Stimulated activated CD4-positive, alpha-beta T cell treated with anti-CD3 and anti-CD28 coated beads, Interleukin-12 subunit alpha, Interleukin-12 subunit beta, amount 100 ng/mL, for 48 hours (primary cell): ENCODE measurements around the gene C8G.
A peak's percentile ranks its signal among the peaks of the same experiment; 100 is the strongest.

Experiments
- DNase-seq, 3 donors: peaks; one replicate each; pipeline ENCODE4 v3.0.0-alpha.2; 2020; ENCODE audit warnings: low read depth in 2 of 3, low spot score in 1 of 3

The C8G gene

DNA sequence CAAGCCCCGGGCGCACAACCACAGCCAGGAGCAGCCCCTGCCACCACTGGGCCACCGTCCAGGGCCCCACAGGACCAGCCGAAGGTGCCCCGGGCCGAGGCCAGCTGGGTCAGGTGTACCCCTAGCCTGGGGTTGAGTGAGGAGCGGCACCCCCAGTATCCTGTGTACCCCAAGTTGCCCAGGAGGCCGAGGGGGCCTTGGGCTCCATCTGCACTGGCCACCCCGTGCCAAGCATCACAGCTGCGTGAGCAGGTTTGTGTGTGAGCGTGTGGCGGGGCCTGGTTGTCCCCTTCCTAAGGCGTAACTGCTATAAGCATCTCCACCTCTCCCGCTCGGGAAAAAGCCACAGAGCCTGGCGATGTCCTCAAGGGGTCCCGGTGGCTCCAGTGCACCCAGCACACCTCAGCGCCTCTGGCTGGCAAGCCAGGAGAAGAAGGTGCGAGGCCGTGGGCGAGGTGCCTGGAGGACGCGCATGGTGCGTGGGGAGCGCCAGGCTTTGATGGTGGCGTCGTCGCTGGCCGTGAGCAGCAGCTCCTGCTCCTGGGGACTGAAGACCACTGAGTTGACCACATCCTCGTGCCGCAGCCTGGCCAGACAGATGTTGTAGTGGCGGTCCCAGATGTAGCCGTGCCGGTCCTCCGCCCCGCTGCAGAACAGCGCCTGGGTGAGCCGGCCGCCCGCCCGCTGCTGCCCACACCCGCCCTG, 4.4 kb upstream of the C8G start:
- DNase-seq, result no peak

DNA sequence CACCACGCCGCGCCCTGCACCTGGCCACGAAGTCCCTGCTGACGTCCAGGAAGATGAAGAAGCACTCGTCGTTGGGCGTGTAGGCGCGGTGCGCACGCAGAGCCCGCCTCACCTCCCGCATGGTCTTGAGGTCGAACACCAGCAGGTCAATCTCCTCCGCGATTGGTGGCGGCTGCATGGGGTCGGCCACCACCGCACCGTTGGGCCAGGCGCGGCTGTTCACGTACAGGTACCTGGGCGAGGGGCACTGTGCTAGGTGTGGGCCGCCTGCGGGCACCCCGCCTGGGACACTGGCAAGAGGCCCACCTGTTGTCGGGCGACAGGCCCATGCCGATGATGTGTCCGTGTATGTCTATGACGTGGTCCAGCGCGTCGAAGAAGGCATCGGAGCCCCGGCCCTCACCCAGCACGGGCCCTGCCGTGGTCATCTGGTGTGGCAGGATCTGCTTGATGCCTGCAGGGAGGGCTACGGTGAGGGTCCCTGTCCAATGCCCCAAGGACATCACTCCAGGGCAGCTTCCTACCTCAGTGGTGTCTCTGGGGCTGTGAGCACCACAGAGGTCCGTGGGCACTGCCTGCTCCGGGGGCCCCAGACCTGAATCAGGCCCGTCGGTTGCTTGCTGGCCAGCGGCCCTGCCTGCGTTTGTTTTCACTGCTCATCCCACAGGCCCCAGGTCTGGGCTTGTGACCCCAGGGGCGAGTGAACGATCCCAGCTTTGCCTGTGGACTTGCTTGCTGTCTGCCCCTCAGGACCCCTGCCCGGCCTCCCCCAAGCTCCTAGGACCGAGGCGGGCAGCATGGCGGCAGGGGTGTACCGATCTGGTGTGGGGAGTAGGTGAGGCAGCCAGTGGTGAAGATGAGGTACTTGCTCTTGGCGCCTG, 3.6 kb upstream of the C8G start:
- no peak for DNase-seq

DNA sequence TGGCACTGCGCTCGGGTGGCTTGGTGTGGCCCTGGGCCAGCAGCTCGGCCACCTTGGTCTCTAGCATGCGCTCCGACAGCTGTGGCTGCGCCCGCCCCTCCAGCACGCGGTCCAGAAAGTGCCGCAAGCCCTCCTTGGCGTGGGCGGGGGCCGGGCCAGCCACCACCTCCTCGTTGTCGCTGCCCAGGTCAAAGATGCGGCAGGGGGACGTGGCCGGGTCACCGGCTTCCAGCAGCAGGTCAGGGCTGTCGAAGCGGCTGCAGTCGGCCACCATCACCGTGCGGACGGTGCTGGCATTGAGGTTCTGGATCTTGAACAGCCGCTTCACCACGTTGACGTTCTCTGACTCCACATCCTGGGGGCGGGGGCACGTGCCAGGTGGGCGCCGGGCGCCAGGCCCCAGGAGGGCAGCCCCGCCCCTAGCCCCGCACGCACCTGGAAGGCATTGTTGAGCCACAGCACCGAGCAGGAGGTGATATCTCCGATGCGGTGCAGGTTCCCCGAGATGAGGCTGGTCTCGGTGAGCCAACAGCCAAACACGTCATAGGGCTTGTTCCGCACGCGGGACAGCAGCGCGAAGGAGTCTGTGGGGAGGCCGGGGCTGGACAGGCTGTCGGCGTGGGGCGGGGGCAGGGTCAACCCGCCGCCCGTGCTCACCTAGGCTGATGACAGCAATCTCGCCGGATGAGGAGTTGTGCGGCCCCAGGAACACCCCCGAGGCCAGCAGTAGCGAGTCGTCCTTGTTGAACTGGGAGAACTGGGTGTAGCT, 2.7 kb upstream of the C8G start:
- no peak for DNase-seq

DNA sequence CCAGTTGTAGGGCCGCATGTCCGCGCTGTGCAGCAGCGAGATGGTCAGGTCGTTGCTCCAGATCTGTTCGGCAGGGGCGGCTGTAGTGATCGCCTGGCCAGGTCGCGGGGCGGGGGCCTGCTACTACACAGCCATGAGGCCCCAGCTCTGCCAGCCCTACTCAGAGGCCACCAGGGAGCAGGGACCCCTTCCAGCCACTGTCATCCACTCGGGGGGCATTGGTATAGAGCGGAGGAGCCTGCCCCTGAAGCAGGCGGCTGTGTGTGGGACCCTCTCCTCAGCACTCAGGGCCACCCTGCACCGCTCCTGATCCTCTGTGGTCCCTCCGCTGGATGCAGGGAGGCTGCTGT, 2.2 kb upstream of the C8G start:
- DNase-seq, result no peak

DNA sequence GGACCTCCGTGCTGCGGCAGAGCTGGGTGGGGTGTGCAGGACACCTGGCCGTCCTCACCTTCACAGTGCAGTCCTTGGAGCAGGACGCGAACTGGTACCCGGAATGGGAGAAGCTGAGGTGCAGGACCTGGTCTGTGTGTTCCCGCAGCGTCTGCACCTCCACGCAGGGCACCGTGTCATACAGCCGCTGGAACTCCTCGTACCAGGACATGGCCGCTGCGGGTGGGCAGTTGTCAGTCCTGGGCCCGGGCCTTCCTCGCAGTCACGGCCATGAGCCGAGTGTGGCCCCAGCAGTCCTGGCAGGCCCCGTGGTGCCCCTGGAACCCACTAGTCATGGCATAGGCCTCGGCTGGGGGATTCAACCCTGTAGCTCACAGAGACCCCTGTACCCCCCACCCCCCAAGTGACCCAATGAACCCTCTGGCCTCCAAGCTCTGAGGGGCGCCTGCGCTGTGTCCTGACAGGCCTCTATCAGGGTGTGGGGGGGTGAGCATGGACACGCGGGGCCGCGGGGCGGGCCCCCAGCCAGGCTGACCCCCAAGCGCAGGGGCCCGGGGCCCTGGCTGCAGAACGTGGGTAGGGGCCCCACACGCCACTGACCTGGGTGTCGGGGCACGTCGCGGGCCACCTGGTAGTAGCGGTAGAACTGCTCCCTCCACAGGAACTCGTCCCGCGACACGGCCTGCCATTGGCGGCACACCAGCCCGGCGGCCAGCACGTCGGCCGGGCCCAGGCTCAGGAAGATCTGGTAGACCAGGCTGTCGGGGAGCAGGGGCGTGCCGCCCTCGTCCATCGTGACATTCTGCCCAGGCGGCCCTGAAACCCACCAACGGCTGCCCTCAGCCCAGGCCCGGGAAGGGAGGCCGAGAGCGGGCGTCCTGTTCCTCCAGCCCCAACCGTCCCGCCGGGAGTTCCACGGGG, 1.5 kb upstream of the C8G start:
- DNase-seq, result peak in 1 of 3 donors; percentile 30

DNA sequence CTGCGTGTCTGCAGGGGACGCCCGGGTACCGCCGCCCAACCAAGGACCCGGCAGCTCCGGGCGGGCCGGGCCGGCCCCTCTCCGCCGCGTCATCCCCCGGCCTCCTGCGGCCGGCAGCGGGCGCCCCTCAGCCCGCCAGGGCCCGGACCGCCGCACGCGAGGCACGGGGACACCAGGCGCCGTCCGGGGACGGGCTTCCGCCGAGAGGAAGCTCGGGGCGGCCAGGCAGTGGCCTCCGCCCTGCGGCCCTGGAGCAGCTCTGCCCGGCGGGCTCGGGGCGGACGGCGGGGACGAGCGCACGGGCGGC, 878 bp upstream of the C8G start:
- peak in 1 of 3 donors; percentile 20 for DNase-seq

DNA sequence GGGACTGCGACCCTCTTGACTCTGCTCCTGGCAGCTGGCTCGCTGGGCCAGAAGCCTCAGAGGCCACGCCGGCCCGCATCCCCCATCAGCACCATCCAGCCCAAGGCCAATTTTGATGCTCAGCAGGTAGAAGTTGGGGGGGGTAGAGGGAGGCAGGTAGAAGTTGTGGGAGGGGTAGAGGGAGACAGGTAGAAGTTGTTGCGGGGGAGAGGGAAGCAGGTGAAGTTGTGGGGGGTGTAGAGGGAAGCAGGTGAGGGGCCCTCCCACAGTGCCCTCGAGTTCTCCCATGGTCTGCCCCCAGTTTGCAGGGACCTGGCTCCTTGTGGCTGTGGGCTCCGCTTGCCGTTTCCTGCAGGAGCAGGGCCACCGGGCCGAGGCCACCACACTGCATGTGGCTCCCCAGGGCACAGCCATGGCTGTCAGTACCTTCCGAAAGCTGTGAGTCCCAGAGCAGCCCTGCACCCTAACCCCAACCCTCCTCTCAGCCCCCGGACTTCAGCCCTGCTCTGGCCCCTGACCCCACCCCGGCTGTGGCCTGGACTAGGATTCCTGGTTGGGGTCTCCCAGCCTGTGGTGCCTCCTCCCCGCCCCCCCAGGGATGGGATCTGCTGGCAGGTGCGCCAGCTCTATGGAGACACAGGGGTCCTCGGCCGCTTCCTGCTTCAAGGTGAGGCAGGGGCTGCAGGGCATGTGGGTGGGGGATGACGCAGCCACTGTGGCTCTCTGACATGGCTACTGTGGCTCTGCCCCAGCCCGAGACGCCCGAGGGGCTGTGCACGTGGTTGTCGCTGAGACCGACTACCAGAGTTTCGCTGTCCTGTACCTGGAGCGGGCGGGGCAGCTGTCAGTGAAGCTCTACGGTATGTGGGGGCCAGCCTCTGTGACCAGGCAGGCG, 537 bp downstream of the C8G start:
- DNase-seq, result no peak

DNA sequence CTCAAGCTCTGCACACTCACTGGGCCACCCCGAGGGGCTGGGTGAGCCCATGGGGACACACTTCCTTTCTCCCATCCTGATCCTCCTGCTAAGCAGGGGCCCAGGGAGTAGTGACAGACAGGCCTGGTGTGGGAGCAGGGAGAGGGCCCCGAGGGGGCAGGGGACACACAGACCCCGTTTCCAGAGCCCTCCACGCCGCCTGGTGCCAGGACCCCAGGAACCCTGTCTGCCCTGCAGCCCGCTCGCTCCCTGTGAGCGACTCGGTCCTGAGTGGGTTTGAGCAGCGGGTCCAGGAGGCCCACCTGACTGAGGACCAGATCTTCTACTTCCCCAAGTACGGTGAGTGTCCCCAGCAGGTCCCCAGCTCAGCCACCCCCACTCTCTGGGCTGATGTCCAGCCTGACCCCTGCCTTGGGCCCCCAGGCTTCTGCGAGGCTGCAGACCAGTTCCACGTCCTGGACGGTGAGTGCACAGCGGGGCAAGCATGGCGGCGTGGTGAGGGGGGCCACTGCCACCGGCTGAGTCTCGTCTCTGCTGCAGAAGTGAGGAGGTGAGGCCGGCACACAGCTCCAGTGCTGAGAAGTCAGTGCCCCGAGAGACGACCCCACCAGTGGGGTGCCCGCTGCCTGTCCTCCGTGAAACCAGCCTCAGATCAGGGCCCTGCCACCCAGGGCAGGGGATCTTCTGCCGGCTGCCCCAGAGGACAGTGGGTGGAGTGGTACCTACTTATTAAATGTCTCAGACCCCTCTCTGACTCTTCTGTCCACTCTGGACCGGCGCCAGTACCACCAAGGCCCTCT, 1.4 kb downstream of the C8G start:
- DNase-seq, result no peak

DNA sequence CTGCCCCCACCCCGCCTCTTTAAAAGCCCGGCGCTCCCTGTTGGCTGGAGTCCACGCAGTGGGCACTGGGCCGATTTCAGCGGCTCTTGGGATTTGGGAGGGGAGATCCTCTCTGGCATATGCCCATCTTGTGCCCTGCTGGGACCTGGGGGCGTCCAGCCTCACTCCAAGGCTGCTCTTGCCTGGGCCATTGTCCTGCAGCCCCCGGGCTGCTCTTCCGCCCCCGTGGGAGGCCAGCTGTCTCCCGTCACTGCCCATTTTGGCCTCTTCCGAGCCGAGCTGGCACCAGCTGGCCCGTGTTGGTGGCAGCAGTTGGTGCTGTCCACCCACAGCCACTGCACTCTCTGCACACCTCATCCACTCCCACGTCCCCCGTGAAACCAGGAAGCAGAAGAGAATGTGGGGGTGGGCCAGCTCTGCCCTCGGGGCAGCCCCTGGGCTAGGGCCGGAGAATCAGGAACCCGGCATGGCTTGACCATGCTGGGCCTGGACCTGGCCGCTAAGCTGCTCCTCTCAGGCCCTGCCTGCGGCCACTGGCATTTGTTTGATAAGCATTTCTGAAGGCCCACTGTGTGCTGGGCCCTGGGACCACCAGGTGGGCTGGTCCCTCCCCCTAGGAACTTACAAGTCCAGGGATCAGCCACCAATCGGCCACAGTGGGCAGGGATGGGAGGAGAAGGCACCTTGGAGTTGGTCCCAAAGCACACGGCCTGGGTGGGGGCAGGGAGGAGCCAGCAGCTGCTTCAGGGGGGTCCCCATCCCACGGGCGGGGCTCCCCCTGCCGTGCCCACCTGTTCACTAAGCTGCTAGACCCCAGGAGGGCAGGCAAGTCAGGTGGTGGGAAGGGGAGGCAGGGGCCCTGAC, 2.2 kb downstream of the C8G start:
- DNase-seq, result no peak

DNA sequence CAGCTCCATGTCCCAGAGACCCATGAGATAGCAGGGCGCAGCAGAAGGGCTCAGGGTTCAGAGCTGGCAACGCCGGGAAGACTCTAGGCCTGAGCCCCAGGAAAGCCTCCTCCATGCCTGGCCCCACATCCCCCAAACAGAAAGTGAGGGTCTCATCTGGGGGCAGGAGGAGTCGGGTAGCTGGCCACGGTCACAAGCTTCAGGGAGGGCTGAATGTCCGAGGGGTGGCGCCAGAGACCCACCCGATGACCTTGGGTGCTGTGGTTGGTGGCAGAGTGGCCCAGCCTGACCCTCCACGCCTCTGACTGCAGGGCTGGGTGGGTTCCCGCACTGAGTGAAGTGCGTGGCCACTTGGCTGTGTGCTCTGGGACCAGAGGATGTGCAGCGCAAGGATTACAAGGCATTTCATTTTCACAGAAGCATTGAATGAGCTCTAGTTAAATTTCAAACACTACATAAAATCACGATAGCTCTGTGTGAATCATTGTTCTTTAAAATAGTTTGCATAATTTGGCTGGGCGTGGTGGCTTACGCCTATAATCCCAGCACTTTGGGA, 3.0 kb downstream of the C8G start:
- no peak for DNase-seq

DNA sequence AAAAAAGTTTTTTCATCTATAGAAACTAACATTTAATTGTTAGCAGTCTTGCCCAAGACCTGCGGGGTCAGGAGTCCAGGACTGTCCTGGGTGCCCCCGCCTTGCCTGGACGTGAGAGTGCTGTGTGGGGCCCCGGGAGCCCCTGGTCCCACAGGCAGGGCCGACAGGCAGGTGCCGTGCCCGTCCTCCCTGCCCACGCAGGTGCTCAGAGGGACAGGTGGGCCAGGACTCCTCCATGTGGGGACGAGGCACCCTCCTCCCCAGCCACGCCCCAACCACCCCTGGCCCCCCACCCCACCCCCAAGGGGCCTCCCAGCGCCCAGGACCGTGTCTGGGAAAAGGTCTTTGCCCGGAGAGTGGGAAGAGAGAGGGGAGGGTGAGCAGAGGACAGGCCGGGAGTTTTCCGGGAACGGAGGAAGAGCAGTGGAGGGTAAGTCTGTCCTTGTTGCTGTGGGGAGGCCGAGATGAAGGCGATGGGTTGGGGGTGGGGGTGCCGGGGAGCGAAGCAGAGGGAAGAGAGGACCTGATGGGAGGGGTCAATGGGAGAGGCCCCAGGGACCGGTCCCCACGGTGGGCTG, 4.3 kb downstream of the C8G start:
- DNase-seq, result no peak

DNA sequence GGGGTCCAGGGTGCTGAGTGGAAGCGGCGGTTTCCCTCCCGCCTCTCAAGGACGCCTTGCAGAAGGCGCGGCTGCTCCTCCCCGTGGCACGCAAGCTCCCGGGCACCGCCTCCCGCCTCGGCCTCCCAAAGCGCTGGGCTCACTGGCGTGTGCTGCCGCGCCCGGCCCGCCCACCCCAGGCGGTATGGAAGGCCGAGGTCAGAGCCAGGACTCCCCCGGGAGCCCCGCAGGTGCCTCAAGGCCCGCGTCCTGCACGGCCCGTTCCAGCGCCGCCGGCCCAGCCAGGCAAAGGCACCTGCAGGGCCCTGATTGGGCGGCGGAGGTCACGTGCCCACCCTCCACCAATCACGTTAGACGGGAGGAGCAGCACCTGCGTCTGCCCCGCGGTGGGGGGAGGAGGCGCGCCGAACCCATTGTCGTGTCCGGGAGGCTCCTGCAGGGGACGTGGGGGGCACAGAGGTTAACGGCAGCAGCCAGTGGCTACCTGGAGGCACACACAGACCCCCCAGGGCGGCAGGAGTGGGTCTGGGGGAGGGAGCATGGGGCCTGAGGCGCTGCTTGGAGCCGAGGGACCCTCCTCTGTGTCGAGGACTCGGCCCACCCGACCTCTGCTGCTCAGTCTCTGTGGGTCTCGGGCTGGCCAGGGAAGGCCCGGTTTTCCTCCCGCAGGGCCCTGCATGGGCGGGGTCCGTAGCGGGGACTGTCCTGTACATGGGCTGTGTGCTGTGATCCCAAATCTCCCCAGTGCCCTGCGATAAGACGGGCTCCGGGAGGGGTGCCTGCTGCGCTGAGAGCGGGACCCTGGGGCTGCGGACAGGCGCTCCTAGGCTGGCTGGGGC, 5.0 kb downstream of the C8G start:
- DNase-seq, result peak; percentile 91 to 95 (median 94)

DNA sequence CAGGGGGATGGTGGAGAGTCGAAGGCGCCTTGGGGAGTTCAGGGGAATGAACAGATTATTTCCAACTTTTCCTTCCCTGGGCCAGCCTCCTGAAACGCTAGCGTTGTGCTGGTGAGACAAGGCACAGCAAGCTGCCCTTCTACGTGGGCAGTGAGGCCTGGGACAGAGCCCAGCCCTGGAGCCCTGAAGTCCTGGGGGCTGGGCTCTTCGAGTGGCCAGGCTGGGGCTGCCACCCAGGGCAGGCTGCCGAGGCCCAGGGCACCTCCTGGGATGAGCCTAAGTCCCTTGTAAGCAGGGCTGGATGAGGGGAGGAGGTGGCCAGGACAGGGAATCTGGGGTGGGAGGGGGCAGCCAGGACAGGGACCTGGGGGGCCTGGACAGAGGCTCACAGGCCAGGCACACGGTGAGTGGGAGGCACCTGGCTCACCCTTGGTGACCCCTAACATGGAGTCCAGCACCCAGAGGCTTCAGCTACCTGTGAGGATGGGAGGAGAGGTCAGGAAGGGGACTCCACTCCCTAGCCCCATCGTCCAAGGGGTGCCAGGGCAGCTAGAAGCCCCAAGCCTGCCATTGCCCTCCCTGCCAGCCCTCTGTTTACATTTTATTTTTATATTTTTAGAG, 5.7 kb downstream of the C8G start:
- DNase-seq, result no peak

DNA sequence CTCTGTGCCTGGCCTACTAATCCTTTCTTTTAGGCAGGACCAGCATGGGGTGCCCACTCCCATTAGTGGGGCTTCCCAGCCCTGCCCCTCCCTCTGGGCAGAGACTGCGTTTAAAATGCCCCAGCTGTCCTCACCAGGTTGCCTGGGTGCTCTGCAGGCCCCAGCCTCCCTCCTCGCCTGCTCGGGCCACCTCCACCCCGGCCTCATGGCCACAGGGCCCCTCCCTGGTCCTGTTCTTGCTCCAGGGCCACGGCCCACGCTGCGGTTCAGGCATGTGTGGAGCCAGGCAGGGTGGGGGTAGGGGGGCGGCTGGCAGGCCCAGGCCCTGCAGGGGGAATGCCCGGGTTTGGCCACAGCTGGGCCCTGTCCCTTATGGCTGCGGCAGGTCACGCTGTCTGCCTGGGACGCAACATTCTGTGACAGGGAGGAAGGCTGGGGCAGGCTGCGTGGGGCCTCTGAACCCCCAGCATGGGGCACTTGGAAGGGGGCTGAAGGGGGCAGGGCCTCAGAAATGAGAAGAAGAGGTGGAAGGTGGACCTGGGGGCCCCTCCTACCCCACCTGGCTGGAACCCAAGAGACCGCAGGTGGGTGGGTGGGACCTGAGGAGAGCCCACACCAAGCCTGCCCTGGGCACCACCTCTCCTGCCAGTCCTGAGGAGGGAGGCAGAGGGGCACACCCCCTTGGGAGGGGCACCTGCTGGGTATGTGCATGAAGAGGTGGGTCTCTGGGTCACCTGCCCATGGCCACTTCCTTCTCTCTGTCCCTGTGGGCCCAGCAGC, 6.7 kb downstream of the C8G start, which contains the start of gene LCN12:
Gene LCN12, plus strand, starts transcription at position 733 of the 780 bp plus-strand sequence. CDS start 55 bp downstream, outside the sequence.
- DNase-seq, result no peak

DNA sequence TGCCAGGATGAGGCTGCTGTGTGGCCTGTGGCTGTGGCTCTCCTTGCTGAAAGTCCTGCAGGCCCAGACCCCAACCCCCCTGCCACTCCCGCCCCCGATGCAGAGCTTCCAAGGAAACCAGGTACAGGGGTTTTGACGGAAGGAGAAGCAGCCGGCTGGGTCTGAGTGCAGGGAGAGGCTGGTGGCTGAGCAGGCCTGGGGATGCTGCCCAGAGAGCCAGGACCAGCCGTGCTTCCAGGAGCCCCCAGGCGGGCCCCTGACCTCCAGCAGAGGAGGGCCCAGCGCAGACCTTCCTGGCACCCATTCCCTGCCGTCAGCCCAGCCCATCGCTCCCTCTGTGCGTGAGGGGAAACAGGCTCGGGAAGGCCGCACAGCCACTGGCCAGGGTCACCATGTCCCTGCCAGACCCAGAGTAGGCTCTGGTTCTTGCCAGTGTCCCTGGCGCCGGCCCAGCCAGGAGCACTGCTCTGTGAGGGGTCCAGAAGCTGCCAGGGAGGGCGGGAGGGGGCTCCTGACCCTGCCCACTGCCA, 7.3 kb downstream of the C8G start:
- no peak for DNase-seq
